SW480 (cell line): ENCODE measurements around the gene RAD52.

Experiments used
- DNase-seq: peaks from one replicate; pipeline ENCODE4 v3.0.0-alpha.2; 2016; ENCODE audit warnings: low spot score

RAD52 gene

DNA sequence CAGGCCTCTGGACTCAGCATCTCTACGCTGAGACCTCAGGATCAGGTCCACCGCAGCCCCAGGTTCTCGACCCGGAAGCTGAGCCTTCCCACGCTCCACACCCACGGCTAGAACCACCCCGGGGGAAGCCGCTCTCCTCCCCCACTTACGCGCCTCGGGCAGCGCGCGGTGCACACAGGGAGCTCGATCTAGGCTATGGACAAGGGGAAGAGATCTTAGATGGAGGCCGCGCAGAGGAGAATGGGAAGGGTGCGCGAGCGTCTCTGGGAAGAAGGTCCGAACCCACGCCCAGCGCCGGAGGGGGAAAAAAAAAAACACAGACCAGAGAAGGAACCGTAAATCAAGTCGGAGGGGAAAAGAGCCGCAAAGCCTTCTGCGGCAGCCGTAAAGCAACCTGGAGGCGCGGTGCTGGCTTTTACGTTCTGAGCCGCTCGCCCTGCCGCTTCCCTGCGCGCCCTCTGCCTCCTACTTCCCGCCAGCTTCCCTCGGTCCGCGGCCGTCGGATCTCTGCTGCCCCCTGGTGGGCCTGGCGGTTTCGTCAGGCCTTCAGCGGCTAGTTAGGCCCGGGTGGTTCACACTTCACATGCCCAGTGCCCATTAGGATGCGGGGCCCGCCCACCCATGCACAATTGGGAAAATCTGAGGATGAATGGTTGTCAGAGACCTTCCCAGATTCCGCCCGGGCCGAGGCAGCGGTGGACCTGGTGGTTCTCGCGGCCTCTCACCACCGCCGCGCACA, at the start of gene RAD52:
RAD52 (minus strand) TSS at position 242 of the 739 bp plus-strand sequence. CDS start 16,636 bp downstream, outside the sequence.
- DNase-seq, result peak; percentile 100

DNA sequence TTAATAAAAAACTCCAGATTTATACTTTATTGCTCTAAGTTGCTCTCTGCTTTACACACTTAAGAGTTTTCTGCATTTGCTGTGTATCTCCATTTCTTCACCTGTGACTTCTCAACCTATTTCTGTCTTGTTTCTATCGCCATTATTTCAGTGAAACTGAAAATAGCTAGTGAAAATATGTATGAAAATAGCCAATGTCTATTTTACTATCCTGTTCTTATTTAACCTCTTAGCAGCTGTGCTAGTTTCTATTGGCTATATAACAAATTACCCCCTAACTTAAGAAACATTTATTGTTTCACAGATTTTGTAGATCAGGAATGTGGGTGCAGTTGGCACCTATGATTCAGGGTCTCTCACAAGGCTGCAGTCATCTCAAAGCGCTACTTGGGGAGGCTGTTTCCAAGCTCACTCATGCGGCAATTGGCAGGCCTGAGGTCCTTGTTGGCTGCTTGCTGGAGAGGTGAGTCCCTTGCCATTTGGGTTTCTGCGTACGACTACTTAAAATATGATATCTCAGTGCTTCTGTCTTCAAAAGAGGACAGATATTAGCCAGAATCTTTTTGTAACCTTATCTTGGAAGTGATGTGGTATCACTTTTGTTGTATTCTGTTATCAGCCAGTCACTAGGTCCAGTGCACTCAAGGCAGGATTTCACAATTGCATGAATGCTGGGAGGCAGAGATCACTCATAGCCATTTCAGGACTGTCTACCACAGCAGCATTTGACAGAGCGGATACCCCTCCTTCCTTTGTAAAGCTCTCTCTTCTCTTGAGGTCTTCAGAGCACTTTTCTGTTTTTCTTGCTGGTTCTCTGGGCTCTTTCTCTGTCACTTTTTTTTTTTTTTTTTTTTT, 48.8 kb upstream of the RAD52 start:
- DNase-seq, result no peak

DNA sequence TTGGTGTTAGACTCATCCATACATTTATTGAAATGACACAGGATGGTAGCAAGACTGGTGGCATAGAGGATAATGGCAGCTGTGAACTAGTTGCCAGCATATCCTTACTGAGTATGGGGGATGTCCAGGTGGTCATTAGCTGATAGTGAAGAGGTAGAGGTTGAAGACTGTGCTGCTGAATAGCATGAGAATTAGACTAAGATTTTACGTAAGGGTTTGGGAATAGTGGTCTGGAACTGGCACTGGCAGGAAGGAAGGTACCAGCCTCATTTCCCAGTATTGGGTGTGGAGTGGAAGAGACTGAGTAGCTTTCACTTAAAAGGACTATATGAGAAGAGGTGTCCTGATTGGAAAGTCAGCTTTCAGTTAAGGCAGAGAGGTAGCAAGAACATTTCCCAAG, 48.0 kb upstream of the RAD52 start:
- no peak for DNase-seq

DNA sequence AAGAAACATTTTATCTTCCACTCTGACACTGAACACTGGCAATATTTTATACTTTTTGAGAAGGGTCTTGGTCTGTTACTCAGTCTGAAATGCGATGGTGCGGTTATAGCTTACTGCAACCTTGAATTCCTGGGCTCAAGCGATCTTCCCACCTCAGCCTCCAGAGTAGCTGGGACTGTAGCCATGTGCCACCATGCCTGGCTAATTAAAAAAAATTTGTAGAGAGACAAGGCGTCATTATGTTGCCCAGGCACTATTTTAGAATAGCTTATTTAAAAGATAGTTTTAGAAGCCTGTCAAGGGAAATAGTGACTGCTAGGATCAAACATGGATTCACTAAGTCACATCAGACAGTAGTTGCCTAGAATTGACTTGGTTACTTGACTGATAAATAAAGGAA, 47.4 kb upstream of the RAD52 start:
- DNase-seq, result no peak

DNA sequence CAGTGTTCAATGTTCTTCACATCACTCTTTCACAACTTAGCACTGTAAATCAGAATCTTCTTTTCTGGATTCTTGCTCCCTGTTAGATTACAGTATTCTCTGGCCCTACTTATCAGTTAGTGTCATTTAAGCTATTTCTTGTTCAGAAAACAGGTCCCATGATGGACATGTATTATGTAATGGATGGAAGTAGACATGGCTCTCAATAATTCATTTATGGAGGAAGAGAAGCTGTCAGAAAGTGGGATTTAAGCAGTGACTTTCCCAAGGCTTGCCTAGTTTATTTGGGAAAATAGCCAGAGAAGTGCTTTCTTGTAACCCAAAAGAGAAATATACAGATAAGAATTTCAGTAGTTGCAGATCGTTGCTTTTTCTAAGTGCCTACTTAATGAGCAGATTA, 43.2 kb upstream of the RAD52 start:
- DNase-seq, result no peak

DNA sequence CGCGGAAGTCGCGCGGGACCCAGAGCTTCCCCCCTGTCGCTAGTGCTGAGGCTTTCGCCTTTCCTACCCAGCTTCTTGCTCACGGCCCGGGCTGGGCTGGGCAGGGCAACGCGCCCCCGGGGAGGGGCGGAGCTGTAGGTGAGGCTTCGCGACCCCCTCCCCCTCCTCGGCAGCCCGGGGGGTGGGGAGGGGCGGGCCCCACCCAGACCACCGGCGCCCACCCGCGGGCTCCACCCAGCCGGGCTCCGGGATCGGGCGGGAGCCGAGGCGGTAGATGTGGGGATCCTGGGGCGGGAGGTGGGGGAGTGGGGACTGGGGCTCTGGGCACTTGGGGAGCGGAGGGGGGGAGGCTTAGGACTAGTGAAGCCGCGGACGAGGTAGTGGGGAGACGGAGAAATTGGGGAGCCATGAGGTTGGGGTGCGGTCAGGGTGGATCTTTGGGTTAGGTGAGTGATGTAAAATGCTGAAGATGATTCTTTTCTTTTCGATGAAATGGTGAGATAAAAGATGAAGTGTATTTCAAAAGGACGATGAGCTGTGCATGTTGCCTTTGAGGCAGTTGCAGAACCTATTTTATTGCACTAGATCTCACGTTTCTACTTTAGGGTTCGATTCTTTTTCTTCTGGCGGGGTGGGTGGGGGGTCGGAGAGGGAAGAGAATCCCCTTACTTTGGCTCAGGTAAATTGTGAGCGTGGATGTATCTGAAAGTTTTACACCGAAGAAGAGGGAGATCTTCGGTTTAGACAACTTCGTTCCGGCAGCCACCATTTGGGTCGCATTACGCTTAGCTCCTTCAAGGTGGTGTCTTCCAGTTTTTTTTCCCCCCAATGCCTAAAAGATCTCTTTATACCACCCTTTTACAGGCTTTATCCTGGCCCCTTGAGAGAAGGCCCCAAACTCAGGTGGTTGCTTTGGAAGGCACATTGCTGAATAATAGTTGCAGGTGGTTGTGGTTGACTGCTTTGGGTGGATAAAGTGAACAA, 42.1 kb upstream of the RAD52 start:
- DNase-seq, result peak; percentile 36

DNA sequence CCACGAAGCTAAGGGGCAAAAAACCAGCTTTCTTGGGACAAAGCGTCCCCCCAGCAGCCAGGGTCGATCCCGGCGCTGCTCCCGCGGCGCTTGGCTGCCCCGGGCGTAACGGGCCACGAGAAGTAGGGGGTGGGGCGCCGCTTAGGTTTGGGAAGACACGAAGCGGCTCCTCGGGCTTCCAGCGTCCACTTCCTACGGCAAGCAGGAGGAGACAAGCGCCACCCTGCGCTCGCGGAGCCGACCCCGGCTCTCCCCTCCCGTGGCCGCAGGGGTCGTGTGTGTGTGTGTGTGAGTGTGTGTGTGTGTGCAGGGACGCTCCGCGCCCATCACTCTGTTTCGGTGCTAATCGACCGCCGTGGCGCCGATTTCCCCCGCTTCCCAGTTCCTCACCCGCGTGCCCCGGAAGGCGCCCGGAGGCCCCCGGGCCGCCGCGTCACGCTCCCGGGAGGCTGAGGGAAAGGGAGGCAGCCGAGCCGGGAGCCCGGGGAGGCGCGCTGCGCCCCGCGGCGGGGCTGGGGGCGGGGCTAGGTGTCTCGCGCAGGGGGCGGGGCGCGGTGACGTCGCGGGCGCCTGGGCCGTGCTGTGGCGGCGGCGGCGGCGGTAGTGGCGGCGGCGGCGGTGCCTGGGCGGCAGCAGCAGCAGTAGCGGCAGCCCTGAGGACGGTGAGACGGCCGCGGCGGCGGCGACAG, 41.3 kb upstream of the RAD52 start, which contains the start of gene ERC1:
ERC1 (plus strand) TSS at position 563 of the 689 bp plus-strand sequence. CDS start 36,681 bp downstream, outside the sequence.
- peak; percentile 95 for DNase-seq

DNA sequence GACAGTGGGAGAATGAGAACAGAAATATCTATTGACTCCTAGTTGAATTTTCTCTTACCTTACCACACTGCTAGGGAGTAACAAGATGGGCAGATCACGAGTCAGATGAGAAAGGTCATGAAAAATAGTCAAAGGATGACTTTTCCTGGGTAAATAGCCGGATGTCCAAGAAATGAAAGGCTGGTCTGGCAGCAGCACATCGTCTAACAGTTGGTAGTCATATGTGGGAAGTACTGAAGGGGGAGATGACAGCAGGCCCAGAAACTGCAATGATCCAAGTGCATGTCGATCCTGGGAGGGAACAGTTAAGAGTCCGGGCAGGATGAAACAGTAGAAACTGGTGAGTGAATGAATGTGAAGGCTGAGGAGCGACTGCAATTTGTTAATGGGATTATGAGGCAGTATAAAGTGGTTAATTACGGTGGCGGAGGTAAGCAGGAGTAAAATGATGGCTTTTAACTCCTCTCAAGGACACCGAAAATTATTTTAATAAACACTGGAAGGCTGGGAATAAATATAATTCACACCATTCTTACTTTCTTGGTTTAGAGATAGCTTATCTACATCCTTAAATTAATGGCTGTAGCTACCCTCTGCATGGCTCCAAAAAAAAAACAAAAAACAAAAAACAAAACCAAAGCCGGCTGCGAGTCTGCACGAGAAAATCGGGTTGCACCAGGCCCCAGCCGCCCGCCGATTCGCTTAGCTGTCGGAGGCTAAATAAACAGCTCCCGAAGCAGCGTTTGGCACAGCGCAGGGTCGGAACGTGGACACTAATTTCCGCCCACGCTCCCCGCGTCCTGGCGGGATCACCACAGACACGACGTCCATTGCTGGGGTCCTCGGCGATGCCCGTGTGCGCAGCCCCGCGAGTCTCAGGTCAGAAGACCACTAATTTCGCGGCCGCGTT, 40.5 kb upstream of the RAD52 start:
- peak; percentile 80 for DNase-seq

DNA sequence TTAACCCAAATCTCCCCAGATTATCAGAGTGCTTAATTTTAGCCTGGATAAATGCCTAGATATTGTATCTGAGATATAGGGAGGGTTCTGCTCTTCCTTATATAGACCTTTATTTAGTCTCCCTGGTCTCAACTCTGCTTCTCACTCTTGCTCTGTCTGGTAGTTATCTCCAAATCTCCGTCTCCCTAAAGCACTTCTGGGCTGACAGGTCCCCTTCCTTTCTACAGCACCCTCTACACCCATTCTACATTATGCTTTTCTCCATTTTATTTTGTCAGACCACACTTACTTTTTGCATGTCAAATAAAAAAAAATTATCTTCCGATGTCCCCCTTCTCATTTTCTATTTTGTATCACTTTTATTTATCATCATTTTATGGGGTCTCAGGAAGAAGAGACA, 39.6 kb upstream of the RAD52 start:
- DNase-seq, result no peak

DNA sequence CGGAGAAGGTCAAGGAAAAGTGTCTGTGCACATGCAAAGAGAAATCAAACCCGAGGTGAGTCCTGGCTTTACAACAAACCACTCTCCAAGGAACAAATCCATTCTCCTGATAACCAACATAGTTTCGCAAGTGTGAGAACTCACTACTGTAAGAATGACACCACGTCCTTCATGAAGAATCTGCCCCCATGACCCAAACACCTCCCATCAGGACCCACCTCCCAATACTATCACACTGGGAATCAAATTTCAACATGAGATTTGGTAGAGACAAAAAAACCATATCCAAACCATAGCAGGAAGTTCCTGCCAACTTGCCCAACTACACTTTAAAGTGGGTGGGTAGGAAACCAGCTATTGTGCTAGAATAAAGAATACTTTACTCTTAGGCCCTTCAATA, 39.2 kb upstream of the RAD52 start:
- DNase-seq, result no peak

DNA sequence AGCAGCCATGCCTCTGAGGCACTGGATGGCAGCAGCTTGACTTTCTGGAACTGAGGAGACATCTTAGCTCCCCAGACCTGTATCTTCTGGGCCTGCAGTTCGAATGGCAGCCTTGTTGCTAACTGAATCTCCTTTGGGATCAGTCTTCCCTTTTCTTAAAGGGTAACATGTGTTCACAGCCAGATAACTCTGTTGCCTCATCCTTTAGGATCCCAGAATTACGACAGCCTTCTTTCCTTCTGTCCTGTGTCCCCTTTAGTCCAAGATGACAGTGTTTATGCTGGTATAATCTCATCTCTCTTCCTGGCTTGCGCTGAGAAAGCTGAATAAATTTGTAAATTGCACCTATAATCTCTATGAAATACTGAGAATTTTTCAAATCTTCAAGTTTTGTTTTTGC, 32.5 kb upstream of the RAD52 start:
- no peak for DNase-seq

DNA sequence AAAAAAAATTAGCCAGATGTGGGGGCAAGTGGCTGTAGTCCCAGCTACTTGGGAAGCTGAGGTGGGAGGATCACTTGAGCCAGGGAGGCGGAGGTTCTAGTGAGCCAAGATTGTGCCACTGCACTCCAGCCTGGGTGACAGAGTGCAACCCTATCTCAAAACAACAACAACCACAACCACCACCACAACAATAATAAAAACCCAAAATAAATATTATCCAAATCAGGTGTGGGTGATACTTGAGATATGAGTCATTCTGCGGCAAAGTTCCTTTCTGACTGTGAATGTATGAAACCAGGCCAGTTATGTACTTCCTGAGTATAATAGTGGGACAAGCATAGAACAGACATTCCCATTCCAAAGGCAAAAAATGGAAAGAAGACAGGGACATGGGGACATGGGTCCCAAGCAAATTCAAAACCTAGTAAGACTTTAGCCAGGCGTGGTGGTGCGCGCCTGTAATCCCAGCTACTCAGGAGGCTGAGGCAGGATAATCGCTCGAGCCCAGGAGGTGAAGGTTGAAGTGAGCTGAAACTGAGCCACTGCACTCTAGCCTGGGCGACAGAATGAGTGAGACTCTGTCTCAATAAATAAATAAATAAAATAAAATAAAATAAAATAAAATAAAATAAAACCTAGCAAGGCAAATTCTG, 31.8 kb upstream of the RAD52 start:
- DNase-seq, result peak; percentile 84

DNA sequence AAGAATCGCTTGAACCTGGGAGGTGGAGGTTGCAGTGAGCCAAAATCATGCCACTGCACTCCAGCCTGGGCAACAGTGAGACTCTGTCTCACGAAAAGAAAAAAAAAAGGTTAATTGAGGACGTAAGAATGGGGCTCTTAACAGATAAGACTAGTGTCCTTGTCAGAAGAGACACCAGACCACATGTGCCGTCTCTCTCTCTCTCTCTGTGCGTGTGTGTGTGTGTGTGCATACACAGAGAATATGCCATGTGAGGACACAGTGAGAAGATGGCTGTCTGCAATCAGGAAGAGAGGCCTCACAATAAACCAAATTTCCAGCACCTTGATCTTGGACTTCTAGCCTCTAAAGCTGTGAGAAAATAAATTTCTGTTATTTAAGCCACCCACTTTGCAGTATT, 29.9 kb upstream of the RAD52 start:
- DNase-seq, result no peak

DNA sequence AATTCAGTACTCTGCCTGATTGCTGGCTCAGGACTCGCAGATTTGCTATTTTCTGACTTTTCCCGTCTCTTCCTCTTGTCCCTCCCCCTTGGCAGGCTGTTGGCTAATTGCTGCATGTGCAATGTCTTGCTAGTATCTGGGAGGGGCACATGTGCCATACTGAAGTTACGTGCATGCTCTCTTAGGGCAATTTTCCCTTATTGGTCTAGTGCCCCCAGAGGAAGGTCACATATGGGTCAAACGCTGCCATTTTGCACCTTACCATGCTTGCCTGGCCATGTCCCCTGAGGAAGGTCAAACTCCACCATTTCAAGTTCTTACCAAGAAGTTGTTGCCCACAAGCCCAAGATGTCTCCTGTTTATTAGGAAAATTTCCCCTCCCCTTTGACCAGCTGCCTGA, 27.7 kb upstream of the RAD52 start:
- DNase-seq, result no peak

DNA sequence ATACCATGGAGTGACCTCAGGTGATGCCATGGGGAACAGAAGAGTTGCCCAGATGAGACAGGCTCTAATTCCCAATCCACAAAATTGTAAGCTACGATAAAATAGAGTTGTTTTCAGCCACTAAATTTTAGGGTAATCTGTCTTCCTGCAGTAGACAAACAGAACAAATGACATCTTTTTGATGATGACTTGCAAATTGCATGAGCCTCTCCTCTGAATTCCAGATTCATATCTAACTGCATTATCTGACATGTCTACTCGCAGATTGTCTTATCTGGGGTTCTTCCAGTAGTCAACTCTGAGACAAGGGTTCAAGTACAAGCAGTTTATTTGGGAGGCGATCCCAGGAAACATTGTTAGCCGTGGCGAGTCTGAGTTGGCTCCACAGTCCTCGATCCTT, 27.1 kb upstream of the RAD52 start:
- DNase-seq, result no peak

DNA sequence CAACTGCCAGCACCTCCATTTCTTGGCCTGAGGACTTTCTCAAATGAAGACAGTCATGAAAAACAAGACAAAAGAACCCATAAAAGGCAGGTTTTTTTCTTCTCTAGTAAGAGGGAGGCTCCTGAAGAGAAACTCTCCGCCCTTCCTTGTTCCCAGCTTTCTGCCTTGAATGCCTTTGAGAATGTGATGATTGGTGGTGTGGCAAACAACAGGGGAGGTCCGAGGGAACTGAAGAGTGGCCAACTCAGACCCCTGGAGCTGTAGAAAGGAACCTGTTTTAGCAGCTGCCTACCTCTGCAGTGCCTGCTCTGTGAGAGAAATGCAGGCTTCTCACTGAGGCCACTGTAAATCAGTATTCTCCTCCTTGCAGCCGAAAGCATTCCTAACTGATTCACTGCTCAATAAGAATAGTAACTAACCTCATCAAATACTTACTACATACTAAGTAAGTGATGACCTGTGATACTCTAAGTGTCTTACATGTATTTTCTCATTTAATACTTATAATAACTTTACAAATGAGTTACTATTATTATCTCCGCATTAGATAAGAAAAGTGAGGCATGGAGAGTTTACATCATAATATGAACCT, 24.9 kb upstream of the RAD52 start:
- DNase-seq, result no peak

DNA sequence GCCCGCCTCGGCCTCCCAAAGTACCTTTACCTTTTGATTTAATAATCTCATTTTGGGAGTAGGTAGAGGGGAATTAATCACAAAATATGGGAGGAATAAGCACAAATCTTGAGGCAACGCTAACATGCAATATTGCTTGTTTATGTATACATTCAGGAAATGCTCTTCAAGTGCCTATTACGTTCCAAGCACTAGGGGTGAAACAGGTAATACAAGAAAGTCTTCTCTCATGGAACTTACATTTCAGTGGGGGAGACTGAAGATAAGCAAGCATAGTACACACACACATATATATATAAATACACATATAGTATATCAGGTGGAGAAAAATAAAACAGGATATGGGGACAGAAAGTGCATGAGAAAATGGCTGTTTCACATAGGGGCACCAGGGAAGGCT, 22.5 kb upstream of the RAD52 start:
- no peak for DNase-seq

DNA sequence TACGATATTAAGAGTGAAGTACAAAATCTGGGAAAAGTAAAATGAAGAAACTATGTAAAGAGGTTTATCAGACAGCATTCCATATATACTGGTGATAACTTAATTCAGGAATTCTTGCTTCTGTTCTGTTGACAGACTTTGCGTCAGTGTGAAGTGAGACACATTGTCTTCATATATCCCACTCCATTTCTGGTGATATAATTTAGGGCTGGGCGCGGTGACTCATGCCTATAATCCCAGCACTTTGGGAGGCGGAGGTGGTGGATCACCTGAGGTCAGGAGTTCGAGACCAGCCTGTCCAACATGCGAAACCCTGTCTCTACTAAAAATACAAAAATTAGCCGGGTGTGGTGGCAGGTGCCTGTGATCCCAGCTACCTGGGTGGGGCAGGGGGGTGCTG, 20.3 kb upstream of the RAD52 start:
- DNase-seq, result no peak

DNA sequence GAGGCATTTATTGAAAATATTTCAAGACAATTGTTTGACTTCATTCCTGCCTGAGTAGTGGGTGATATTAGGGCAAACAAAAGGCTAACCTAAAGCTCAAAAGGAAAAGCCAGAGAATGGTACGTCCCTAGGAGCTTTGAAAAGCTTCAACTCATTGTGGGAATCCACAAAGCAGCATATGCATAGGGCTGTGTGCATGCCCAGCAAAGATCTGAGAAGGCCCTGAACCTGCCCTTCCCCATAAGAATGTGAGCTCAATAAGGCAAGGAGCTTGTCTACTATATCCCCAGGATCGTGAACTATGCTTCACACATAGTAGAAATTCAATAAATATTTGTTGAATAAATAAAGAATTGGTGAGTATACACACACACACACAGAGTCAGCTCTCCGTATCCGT, 19.1 kb upstream of the RAD52 start:
- DNase-seq, result no peak
